ENCODE results near the gene VAV2.

Gene VAV2

DNA sequence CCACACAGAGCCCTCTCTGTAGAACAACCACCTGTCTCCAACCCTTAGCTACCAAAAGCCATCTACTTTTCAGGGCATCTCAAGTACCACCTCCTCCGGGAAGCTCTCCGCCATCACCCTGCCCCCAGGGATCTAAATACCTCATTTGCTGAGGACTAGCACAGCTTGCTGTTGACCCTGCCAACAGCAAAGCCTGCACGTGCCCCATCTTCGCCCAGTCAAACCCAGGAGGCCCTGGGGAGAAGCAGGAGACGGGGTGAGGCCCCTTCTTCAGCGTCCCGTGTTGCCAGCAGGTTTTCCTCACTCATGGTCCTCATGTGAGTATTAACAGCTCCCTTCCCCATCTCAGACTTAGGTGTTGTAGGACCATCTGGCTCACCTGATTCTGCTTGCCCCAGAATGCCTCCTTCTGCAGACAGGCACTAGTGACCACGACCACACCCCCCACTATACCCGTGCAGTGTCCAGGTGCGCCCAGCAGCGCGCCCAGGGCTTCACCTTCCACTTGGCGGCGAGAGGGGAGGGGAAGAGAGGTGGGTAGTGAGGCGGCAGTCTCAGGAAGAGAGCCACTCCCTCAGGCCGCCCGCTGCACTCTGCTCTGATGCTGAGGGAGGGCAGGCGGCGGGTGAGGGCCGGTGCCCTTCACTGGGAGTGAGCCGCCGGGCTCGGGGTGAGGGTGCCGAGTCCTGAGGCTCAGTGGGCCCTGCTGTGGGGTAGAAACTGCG lies 11.1 kb downstream of the VAV2 start:
- no peak for DNase-seq (ENCODE audit: low spot score)

DNA sequence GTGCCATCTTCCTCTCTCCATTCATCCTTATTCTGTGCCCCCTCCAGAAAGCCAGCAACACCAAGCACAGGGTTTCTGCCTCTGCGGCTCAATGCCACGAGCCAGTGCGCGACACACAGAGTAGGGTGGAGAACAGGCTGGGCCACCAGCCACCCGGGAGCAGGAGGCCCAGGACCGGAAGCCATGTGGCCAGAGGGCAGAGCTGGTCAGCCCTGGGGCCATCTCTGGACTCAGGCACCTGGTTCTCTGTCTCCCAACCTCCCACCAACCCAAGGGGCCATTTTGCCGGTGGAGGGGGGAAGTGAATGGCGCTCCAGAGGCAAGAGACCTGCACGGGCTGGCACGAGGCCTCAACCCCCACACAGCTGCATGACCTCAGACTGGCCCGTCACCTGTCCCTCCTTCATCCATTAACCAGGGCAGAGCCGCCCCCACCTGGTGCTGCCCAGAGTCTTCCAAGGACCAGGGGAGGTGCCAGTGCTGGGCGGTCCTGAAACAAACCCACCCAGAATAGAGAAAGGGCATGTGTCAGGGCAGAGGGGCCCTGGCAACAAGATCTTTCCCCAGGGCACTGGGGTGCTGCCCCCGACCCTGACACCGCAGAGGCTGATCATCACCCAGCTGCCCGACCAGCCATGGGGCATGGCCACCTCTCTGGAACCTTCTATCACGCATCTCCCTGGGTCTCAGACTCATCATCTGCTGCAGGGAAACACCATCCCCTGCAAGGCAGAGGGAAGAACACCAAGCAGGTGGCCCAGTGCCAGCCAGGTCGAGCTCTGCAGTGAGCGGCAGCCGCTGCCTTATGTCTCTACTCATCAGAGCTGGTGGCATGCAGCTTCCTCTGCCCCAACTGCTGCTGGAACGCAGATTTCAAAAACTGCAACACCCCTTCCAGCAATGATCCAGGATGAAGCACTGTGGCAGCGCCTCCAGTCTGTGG lies 11.9 kb downstream of the VAV2 start:
- DNase-seq (ENCODE audit: low spot score) = no peak

DNA sequence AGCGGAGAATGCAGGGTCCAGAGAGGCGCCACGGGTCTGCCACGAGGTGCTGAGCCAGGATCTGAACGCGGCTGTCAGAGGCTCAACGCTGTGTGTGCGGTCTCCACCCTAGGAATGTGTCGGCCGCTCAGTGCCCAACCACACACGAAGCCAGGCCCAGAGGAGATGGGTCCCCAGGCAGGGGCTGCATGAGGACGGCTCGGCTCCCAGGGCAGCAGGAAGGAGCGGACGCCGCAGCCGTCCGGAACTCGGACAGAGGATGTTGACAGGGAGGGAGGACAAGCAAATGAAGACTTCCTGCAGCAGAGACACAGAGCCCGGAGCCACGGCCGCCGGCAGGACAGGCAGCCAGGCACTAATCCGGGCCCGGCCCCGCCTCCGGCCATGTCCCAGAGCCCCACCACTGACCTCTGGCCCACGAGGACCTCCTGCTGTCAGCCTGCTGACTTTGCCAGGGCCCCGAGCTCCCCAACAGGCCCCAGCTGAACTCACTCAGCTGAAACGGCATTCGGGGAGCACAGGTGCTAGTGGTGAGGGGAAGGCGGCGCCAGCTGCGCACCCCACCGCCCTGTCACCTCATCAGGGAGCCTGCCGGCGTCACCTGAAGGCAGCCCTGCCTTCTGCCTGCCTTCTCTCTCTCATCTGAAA lies 12.7 kb downstream of the VAV2 start:
- DNase-seq (ENCODE audit: low spot score) = no peak

DNA sequence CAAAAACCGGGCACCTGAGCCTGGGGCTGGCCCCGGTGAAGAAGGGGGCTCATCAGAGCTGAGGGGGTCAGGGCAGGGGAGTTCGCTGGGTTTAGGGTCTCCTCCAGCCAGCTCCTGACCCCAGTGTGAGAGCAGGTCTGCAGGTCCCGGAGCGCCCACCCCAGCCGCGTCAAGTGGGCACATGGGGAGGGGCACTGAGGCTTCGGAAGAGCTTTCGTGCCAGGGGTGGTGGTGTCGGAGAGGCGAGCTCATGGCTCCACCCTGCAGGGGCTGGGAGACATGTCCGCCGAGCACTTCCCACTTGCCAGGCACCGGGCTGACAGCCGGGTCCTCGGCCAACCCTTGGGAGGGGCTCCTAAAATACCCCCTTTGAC lies 13.2 kb downstream of the VAV2 start:
- DNase-seq (ENCODE audit: low spot score) = no peak

DNA sequence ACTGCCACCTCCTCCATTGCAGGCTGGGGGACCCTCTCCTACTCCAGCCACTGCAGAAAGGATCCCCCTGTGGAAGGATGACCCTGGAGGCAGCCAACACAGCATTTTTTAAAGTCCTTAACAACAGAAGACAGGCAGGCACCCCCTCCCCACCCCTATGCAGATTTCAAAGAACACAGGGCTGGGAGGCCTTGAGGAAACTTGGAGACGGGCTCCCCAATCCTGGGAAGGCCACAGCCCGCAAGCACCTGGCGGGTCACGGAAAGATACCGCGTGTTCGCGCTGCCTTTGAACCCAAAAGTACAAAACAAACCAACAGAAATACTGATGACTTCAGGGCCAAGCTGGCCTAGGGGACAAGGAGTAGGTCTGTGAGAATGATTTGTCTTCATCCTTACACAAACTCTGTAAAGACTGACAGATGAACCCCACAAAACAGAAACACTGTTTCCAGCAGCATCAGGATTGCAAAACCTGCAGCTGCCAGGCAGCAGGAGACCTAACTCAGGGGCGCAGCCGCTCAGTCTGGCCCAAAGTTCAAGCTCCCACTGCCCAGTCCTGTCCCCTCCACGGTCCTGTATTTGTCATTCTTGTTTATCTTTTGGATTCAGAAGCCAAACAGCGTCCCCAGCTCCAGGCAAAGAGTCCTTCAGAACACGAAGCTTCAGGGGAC lies 13.8 kb downstream of the VAV2 start:
- DNase-seq (ENCODE audit: low spot score) = no peak

DNA sequence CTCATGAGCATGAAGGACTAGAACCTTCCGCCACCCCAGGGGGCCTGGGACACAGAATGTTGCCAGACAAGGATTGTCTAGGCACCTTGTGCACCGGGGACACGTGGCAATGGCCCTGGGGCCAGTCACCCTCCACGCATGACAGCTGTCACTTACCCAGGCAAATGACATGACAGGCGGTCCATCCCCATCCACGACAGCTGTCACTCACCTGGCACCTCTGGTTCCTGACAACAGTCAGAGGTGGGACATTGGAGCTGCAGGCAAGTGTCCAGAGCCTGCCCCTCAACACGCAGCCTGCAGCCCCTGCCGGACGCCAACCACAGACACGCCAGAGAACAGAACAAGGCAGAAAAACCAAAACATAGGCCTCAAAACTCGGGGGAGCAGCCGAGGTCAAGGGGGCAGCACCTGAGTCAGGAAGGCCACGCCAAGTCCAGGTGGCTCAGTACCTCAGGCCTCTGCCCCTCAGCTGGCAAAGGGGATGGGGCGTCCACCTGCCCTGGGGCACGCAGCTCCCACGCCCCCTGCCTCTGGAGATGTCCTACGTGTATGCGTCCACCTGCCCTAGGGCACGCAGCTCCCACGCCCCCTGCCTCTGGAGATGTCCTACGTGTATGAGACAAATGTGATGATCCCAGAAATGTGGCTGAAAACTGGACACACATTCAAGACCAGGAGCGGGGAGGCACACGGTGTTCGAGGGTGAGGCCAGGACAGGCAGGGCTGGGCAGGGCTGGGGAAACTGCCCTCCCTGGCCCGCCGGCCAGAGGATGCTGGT lies 14.5 kb downstream of the VAV2 start:
- DNase-seq (ENCODE audit: low spot score) = no peak

DNA sequence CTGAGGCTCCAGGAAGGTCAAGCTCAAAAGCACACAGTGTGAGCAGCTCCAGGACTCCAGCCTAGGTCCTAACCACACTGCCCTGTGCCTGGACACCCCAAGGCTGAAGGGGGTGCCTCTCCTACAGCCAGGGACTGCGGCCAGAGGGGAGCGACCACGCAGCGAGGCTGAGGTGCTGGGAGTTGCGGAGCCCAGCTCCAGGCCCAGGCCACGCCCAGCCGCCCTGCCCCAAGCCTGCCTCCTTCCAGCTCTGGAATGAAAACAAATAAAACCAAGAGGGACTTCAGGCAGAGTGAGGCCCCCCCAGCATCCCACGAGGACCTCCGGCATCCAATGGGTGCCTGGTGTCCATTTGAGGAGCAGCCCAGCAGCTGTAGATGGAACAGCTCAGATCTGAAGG lies 15.2 kb downstream of the VAV2 start:
- DNase-seq (ENCODE audit: low spot score) = no peak

DNA sequence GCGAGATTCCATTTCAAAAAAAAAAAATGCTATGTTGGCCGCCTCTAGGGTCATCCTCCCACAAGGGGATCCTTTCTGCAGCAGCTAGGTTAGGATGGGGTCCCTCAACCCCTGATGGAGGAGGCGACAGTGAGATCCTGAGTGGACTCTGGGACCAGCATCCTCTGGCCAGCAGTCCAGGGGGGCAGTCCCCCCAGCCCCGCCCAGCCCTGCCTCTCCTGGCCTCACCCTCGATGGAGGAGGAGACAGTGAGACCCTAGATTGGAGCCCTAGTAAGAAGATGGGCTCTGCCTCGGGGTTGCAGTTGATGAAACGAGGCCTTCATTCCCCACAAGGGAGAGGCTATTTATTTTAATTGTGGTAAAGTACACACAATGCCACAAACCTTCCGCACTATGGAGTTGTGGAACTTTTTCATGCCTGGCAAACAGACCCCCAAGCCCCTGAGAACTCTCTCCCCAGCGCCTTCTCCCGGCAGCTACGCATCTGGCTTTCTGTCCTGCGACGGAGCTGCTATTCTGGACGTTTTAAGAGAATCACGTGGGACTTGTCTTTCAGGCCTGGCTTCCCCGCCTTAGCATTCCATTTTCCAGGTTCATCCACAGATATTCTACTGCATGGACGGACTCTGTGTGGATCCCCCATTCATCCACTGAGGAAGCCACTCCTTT lies 15.8 kb downstream of the VAV2 start:
- no peak for DNase-seq (ENCODE audit: low spot score)

DNA sequence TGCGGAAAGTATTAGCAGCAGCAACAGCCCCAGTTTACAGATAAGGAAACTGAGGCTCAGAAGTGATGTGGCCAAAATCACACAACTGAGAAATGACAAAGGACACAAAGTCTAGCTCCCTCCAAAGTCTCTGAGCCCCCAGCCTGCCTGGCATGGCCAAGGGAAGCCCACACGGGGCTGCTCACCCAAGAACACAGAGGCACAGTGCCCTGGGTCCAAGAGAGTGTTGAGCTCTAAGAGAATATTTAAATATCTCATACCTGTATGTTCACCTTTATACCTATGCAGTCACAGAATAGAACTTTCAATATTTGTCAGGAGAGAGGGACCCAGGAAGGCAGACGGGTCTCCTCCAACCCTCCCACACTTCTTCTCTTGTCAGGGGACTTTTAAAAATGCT lies 16.6 kb downstream of the VAV2 start:
- DNase-seq (ENCODE audit: low spot score) = no peak

DNA sequence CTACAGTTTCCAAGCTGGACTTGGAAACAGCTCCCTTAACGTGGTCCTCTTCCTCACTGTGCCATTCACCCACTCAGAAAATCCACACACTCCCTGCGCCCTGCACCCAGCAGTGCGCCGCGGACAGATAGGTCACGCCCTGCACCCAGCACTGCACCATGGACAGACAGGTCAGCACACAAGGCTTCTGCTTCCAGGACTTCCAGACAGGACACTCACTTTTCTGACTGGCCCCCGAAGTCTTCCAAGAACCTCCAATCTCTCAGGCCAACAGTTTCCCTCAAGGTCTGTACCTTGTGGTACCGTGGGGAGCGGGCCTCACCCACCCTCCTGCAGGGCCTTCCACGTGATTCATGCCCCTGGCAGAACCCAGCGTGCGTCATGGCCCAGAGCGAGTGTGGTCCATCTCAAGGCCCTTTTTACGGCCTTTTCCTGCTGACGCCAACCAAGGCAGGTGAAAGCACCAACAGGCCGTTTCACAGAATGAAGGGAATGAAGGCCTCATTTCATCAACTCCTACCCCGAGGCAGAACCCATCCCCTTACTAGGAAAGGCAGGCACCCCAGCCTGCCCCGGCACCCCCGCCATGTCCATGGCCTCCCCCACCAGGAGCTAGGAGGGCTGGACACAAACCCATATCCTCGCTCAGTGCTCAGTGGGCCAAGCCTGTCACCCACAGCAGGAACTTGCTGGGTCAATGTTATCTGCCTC lies 17.3 kb downstream of the VAV2 start:
- DNase-seq (ENCODE audit: low spot score) = no peak

DNA sequence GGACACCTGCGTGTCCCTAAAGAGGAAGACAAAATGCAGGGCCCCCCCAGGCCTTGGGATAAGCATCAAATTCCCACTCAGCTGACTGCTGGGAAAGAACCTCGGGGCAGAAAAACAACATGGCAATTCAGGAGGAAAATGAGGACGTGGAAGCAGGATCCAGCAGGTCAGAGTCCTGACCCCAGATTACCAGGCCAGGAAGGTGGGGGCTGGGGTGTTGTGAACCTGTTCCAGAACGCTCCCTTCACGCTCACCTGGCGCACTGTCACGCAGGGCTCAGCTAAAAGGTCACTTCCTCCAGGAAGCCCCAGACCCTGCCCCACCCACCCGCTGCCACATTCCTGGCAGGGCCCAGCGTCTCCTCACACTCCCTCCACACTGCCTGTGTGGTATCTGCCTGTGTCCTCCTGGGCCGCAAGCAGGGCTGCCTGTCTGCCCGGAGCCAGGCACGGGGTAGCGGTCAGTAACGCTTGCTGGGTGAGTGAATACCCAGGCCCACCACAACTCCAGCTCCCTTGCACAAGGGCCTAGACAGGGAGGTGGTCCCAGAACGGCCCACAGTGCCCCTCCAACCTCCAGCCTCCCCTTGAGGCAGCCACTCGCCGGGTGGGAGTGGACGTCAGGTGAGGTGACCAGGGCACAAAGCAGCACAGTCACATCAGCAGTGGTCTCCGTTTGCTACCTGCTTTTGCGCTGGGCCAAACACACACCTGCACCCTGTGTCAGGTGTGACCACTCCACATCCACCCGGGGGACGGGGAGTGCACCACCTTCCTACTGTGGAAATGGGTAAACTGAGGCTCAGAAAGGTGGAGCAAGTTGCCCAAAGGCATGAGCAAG lies 18.1 kb downstream of the VAV2 start:
- no peak for DNase-seq (ENCODE audit: low spot score)

DNA sequence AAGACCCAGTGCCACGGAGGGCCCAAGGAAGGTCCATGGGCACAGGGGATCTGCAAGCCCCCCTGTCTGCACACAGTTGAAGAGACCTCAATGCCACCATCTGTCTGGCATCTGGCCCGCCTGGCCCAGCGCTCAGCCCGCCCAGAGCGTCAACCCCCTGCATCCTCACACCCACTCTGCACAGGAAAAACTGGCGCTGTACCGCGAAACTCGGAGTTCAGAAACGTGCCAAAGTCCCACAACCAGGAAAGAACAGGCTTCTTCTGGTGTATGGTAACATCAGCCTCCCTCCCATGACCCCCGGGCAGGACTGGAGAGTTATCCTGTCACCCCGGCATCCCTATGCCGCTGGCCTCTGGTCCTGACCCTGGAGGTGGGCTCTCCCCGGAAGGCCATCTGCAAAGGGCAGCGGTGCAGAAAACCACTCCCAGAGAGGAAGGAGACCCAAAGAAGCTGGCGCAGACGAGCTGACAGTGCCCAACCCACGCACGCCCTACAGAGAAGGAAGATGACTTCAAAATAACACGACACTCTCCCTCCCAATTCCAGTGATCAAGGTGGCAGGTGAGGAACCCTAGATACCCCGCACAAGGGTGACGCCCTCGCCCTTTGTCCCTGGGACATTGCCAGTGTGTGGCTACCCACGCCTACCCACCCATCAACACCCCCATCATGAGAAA lies 18.9 kb downstream of the VAV2 start:
- no peak for DNase-seq (ENCODE audit: low spot score)

DNA sequence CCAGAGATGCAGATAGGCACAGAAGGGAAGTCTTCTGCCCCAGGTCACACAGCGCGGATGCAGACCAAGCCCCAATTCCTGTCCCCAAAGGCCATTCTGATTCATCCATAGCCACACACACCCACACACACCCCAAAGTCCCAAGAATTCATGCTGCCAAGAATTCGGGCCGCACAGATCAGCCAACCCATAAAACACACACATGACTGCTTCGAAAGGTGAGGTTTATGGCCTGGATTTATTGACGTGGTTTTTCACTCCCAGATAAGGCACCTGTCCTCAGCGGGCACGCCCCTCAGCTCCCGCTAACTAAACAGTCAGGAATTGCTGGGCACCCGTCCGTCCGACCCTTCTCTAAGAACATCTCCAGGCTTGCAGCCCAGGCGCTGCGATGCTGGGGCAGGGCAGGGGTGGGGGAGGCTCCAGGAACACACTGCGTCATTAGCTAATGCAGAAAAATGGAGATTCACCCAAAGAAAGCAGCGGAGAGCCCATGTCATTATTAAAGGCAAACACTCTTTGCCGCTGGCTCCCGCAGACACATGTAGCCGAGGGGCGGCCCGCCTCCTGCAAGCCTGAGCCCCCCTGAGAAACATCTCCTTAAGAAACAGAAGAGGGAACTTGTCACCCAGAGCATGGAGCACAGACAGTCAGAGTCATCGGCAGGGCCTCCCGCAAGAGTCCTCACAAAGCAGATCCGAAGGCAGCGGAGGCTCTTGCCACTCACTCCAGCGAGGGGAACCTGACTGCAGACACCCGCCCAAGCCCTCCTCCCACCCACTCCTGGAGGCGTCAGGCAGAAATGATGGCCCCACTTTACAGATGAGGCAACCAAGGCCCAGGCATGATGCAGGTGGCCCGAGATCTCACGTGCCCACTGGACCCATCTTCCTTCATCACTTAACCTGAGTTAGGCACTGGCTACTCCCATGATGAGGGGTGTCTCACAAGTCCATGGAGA lies 19.9 kb downstream of the VAV2 start:
- DNase-seq (ENCODE audit: low spot score) = no peak

DNA sequence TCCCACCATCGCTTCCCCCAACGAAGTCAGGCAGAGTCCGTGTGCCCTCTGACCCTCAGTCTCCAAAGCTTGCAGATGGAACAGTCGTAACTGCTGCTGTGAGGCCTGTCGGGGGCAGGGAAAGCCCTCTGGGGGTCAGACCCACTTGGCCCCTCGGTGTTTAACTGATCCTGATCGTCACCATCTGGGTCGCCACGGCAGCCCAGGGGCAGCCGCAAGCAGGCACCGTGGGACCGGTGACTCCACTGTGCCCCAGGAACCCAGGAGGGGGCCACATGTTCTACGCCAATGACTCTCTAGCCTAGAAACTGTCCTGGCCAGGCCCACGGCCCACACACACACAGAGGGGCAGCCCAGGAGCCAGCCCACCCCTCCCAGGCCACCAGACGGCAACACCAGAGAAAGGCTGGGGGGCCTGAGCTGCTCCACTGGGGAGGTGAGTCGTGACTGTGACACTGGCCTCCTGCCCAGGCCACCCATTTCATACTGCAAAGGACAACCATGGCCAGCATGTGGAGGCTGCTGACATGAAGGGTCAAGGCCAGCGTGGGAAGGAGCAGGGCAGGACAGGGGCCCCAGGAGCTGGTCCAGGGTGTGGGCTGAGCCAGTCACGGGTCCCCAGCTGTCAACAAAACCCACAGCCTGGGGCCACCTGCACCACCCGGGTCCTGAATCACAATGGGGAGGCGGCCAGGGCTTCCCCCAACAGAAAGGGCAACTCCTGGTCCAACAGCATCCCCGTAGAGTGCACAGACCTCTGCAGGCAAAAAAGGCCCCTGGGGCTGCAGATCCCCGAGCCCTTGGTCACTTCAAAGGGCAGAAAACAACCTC lies 20.8 kb downstream of the VAV2 start:
- DNase-seq (ENCODE audit: low spot score) = no peak

DNA sequence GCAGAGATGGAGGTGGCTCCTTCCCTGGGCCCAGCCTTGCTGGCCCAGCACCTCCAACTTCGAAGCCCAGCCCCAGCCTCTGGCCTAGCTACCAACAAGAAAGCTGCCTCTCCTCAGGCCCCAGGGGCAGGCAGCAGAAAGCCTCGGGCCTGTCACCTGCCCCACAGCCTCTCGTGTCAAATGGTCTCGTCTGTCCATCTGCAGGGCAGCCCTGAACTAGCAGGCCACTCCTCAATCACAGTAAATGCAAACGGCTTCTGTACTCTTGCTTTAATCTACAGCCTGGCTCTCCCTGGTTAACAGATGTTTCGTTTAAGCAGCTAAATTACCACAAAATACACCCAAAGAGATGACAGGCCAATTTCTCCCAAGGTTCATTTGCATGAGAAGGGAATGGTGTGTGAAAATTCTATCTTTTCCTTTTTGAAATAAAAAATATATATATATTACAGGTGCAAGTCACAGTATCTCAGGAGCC lies 21.5 kb downstream of the VAV2 start:
- no peak for DNase-seq (ENCODE audit: low spot score)

Data from RKO (cell line).